Neural progenitor cell (in vitro differentiated cells): ENCODE data around the gene ITPR2.

Experiments
- EZH2 ChIP-seq: fragments of 200-600 bp; sonication (generic); IDR thresholded peaks from 2 replicates; pipeline ENCODE4 v1.6.1; 2017; ENCODE audit warnings: antibody characterized with exemption, mild to moderate bottlenecking, moderate library complexity
- TF ChIP-seq, protein P1 (sequence below): fragments of 200-600 bp; sonication (generic); IDR thresholded peaks from 2 replicates; pipeline ENCODE4 v1.5.1; 2017; ENCODE audit warnings: antibody characterized with exemption, mild to moderate bottlenecking

- TF ChIP-seq, protein P1, sequence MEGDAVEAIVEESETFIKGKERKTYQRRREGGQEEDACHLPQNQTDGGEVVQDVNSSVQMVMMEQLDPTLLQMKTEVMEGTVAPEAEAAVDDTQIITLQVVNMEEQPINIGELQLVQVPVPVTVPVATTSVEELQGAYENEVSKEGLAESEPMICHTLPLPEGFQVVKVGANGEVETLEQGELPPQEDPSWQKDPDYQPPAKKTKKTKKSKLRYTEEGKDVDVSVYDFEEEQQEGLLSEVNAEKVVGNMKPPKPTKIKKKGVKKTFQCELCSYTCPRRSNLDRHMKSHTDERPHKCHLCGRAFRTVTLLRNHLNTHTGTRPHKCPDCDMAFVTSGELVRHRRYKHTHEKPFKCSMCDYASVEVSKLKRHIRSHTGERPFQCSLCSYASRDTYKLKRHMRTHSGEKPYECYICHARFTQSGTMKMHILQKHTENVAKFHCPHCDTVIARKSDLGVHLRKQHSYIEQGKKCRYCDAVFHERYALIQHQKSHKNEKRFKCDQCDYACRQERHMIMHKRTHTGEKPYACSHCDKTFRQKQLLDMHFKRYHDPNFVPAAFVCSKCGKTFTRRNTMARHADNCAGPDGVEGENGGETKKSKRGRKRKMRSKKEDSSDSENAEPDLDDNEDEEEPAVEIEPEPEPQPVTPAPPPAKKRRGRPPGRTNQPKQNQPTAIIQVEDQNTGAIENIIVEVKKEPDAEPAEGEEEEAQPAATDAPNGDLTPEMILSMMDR, result no peak
- no peak for TF ChIP-seq EZH2
Observed at GRCh38 chr12:26608706-26609105, 224.3 kb downstream of the ITPR2 start.
